Activated CD8-positive, alpha-beta memory T cell treated with anti-CD3 and anti-CD28 coated beads, Interleukin-2, amount 50 U/mL, for 1 hour (primary cell): Measurements from ENCODE around the gene IMPDH1.

Source experiments
- DNase-seq: peaks from one replicate; pipeline ENCODE4 v3.0.0-alpha.2; 2020; ENCODE audit errors: extremely low read depth

The IMPDH1 gene

DNA sequence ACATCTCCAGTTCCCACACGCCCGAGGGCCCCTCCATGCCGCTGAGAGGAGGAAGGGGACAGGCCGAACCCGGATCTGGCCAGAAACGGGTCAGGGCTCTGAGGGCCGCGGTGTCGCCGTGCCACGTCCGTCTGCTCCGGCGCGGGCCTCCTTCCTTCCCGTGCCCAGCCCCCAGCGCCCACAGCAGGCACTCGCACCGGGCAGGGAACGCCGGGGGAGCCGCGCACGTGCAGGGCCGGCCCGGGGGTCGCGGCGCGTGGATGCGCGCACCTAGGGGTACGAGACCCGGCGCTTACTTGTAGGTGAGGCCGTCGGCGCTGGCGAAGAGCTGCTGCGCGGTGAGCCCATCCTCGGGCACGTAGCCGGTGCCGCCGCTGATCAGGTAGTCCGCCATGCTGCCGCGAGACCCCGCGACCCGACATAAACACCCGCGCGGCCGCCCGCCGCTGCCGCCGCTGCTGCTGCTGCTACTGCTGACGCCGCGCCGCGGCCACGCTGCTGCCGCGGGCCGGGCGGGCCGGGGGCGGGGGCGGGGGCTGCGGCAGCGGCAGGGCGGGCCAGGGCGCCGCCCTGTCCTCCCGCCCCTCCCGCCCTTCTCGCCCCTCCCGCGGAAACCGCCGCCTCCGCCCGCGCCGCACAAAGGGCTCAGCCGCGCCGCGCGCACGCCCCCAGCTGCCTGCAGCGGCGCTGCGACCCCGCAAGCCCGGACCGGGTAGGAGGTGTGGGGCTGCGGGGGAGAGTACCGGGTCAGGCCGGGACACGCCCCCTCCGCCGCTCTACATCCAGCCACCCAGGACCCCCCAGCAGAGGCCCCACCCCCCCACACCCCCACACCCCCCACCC, 4.1 kb downstream of the IMPDH1 start:
- no peak for DNase-seq

DNA sequence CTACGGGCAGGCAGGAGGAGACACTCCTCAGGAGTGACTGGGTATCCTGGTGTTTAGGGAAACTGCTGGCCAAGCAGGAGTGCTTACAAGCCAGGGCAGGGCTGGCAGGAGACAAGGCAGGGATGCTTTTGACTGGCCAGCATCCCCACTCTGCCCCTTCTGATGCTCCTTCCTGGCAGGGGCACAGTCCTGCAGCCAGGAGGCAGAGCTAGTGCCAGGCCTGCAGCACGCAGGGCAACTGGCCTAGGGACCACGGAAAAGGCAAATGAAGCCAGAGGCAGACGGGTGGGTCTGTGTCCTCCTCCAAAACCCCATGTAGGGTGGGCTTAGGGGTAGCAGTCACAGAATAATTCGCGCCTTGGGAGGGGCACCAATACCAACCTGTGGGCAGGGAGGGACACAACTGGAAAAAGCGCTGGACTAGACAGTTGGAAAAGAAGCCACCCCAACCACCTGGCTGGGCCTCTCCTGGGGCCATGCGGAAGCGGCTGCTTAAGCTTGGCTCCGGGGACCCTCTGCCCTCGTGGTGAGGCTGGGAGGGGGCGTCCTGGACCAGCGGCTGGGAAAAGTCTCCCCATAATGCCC, 4.8 kb downstream of the IMPDH1 start:
- DNase-seq = no peak

DNA sequence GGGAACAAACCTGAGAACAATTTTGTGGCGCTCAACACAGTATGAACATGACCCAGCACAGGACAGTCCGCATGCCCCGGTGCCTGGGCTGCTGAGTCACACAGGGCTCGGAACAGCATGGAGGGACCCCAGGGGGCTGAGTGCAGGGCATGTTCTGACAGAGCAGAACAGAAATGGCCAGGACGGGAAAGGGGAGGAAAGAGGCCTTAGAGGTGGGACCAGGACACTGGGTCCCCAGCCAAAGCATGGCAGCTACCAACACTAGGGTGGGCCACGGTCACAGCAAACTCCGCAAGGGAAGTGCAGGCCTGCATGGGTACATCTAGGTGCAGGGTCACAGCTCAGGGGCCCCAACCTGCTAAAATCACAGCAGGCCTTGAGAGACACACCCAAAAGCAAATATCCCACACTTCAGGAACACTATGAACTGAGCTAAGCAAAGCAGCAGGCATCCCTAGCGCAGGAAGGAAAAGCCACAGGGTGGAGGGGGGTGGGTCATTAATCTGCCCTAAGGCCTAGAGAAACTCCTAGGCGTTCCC, 5.6 kb downstream of the IMPDH1 start:
- DNase-seq = no peak

DNA sequence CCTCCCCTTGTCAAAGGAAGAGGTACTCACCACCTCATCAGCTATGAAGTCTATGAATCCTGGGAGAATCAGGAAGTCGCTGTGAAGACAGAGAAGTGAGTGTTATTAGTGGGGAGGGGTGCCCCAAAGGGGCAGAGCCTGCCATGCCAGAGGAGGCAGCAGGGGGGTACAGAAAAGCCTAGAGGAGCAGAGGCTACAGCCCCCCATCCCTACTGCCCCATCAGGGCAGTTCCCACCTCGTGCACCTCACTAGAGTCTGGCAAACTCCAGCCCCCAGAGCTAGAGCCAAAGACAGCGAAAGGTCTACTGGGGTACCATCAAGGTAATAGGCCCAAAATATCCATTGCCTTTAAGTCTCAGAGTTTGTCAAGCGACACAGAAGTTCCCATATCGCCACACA, 6.1 kb downstream of the IMPDH1 start:
- no peak for DNase-seq

DNA sequence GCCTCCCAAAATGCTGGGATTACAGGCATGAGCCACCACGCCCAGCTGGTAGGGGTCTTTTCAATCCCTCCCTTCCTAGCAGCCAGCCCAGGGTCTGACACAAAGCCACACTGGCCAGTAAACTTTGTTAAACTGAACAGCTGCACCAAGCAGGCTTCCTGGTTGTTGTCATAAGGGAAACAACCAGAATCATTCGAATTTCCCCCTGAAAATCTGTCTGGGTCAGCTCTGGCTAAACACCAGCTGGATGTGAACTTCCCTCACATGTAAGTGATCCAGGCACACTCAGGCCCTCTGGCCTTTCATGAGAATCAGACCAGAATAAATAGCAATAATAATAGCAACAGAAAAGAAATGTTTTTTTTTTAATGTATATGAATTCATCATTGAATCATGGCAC, 7.4 kb downstream of the IMPDH1 start:
- no peak for DNase-seq

DNA sequence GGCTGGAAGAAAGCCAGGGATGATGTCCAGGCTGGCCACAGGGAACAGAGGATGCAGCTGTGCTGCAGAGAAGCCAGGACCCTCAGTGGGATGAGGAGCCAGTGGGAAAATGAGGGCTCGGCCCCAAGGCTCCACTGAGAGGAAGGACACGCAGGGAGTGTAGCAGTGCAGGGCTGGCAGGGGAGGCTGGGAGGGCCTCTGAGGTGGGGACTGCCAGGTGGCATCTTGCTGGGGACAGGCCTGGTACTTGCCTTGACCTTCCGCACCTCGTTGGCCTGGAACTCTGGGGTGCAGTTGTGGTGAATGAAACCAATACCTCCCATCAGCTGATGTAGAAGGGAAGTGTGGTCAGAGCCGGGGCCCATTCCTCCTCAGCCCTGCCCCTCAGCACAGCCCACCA, 9.2 kb downstream of the IMPDH1 start:
- DNase-seq = no peak

DNA sequence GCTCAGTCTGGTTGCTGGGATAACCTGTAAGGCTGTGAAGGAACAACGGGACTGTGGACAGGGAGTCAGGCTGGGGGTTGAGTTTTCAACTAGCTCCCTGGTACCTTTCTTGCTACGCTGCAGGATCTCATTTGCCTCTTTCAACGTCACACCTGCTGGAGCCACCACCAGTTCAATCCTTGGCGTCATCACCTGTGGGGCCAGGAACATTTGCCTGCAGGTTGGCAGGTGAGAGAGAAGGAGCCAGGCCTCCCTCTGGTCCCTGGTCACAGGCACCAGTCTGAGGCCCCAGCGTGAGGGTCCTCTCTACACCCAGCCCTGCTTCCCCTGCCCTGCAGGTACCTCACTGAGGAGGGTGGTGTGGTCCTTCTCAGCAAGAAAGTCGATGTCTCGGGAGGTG, 9.8 kb downstream of the IMPDH1 start:
- no peak for DNase-seq

DNA sequence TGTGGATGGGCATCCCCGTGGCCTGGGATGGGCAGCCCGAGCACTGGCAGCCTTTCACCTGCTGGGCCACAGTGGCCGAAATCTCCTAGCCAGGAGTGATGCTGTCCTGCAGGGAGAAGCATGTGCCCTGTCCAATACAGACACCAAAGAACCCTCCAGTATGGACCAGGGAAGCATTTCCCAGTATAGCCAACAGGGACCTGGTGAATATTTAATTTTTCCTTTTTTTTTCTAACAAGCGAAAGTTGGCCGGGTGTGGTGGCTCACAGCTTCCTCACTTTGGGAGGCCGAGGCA, 11.0 kb downstream of the IMPDH1 start:
- no peak for DNase-seq

DNA sequence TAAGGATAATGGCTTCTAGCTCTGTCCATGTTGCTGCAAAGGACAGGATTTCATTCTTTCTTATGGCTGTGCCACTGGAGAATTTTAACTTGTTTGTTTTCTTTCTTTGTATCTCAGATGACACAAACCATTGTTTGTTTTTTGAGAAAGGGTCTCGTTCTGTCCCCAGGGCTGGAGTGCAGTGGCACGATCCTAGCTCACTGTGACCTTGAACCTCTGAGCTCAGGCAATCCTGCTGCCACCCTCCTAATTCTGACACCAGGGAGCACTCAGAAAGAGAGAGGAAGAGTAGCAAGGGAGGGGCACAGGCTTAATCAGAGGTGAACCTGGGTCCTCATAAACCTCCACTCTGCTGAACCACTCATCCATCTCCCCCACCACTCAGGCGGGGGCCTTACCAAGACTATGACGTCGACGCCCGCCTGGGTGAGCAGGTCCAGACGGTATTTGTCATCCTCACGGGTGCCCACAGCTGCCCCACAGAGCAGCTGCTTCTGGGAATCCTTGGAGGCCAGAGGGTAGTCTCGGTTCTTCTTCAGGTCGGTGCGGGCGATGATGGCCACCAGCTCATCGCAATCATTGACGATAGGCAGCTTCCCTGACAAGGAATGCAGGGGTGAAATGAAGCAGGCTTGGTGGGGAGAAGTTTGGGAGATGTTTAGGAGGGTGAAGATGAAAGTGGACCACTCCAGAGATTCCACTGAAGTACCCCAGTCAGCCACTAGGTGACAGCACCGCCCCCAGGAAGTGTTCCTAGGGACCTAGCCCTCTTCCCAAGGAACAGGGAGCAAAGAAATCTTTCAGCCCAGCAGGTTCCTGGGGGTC, 11.6 kb downstream of the IMPDH1 start:
- no peak for DNase-seq

DNA sequence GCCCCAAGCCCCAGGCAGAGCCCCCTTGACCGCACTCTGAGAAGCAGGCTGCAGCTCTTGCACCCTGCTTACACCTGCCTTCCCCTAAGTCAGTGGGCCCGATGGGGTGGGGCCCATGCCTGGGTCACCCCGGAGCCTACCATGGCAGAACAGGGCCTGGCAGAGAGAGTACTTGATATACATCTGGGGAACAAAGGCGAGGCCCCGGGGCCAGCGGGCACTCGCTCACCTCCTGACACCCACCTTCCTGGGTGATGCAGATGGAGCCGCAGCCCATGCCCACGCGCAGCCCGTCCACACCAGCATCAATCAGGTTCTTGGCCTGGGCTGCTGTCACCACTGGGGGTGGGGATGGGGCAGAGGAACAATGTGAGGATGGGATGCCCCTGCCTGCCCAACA, 13.4 kb downstream of the IMPDH1 start:
- DNase-seq = no peak

DNA sequence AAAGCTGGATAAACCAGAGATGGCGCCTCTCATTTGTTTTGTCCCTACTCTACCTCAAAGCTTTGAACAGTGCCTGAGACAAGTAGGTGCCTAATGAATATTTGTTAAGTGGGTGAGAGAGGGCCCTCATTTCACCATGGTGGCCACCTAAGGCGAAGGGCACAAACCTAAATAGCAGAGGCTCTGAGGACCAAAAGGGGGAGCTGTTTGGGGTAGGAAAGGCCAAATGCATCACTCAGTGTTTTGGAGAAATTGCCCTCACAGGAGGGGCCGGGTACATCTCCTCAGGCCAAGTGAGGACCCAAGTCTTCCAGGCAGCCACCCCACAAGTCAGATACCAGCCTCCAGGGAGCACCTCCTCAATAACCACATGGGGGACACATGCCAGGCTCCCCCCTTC, 14.0 kb downstream of the IMPDH1 start:
- DNase-seq = no peak

DNA sequence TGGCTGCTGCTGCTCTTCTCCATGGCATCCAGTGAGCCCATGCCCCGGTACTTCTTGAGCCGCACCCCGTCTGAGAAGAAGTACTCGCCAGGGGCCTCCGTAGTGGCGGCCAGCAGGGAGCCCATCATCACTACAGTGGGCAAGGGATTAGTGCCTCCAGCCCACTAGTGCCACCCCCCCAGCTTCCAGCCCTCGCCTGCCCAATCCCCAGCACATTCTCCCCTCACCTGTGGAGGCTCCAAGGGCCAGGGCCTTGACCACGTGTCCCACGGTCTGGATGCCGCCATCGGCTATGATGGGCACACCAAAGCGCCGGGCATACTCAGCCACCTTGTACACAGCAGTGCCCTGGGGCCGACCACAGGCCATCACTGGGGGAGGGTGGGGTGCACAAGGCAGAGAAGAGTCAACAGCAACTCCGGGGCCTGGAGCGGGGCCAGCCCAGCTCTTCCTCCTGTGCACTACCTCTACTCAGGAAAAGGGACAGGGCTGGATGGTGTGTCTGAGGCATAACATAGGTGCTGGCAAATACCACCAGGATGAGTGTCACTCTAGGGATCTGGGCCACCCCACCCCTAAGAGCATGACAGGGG, 14.8 kb downstream of the IMPDH1 start:
- DNase-seq = no peak

DNA sequence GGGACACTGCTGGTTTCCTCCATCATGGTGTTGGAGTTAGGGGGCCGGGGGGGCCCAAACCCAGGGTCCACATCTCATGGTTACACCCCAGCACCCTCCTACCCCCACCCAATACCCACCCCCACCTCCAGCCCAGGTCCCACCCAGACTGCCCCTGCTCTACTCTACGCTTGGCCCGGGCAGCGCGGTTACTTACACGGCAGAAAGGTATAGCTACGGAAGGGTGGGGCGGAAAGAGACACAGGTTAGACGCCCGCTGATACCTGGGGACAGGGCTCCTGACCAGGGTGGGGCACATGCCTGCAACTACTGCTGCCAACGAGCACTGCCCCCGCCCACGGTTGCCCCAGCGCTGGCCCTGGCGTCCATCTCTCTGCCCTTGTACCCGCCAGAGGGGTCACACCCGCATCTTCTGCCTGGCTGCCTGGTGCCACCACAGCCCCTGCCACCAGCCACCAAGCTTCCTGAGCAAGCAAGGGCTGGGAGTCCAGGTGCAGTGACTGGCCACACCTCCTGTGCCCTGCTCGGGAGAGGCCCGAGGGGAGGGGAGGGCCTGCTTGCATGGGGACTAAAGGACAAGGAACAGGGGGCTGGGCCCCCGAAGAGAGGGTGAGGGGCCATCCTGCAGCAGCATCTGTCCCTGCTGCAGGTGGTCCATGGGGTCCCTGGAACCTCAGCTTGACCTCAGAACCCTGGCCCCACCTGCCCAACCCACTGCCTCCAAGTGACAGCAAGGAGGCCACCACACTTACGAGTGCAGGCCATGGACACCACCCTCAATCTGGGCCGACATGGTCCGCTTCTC, 16.1 kb downstream of the IMPDH1 start:
- DNase-seq = no peak

DNA sequence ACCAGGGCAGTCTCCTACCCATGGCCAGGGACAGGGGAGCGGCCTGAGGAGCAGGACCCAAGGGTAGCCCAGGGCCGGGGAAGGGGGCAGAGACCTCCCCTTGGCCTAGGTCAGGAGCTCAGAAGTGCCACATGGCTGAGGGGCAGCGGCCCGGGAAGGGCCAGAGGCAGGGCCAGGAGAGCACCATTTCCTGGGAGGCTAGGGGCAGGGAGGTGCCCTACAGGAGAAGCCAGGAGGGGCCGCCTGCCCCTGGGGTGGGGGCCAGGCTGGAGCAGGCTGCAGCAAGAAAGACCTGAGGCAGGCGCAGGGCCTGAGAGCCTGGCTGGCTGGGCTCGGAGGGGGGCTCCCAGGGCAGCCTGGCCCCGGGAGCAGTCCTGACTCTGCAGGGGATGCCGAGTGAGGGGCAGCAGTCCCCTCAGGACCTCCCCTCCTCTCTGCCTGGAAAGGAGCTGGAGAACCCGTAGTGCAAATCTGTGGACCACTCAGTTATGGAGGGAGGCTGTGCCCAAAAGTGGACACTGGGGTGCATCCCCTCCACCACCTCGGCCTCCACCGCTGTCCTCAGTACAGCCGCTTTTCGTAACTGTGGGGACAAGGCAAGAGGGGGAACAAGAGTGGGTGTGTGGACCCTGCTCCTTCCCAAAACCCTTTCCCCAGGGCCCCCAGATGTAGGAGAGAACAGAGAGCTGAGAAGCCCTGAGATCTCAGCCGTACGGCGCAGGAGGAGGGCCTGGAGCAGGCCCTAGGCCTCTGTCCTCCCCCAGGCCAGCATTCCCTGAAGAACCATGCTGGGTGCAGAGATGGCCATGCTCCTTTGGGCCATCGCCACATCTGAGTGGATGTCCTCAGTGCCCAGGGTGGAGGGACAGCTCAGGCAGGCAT, 17.1 kb downstream of the IMPDH1 start:
- no peak for DNase-seq

DNA sequence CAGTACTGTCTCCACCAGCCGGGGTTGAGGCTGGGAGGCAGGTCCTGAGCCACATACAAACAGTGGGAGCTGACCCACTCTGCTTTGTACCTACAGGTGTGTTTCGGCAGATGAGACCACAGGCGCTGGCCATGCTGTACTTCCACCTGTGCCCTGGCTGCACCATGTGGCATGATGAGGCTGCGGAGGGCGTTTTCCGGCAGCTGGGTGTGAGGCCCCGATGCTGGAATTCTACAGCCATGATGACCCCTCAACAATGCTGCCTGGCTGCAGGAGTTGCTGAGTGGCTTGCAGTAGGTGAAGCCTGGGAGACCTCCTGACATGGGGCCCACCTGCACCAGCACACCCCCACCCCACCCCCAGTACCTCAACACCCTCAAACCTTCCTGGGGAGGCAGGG, 18.0 kb downstream of the IMPDH1 start:
- no peak for DNase-seq

DNA sequence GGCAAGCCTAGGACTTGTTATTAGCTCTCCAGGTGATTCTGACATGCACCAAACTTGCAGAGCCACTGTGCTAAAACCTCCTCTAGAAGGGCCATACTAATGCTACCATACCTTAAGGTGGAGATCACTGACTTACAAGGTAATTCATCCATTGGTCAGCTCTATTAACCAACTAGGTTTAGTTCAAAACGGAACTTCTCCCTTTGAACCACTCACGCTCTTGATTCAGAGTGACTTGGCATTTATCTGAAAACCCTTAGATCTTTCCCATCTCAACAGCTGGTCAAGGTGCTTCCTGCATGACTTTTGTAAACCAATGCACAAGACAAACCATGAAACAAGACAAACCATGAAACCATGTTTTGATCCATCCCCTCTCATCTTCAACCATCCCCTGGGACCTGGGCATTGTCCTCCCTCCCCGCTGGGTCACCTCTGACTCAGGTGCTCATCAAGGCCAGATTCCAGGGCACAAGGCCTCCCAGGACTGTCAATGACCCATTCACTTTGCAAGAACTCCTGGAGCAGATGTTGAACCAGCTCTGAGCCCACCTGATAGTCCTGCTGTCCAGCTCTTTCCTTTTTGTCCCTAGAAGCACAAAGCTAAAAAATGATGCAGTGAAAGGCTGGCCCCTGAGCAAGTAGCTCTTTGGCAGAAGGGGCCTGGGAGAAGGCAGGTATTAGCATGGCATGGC, 18.8 kb downstream of the IMPDH1 start:
- no peak for DNase-seq

DNA sequence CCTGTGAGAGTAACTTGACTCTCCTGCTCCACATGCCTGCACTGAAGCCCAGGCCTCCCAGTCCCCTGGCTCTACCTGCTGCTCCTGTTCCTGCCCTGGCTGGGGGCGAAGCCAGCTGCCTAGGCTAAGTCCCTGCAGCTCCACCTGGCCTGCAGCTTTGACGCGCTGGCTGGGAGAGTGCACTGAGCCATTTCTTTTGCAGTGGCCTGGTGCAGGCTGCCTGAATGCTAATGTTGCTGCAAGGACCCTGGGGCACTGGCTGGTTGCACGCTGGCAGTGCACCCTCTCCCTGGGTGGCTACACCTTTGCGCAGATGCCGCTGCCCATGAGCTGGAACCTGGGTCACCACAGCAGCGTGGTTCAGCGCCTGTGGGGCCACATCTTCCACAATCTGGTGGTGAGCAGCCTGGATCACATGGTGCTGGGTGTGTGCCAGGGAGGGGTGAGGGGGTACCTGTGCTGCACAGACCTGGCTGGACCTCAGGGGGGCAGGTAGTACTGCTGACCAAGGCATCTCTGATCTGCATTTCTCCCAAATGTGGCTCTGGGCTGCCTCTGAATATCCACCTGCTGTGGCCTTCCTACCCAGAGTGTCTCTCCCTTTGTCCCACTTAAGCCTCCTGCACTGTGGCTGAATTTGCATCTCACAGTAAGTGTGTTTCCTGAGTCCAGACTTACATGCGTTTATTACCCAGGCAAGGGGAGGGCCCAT, 20.0 kb downstream of the IMPDH1 start:
- no peak for DNase-seq

DNA sequence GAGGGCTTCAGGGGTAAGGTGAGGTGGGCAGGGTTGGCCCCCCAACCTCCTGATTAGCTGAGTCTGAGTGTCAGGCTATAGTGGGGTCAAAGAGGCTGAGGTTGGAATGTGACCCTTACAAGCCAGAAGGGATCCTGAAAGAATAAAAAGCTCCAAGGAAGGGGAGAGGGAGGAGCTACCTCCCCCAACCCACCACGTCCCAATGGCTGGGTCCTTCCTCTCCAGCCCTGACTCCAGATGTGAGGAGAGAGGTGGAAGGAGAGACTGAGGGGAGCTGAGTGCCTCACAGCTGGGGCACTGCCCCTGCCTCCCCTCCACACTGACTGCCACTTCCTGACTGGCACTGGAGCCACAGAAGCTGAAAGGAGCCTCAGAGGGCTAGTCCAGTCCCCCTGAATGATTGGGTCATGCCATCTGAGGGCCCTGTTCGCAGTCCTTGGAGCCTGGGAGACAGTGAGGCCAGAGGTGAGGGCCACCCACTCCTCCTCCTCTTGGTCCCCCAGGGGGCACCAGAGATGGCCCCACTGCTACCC, 20.6 kb downstream of the IMPDH1 start:
- no peak for DNase-seq

DNA sequence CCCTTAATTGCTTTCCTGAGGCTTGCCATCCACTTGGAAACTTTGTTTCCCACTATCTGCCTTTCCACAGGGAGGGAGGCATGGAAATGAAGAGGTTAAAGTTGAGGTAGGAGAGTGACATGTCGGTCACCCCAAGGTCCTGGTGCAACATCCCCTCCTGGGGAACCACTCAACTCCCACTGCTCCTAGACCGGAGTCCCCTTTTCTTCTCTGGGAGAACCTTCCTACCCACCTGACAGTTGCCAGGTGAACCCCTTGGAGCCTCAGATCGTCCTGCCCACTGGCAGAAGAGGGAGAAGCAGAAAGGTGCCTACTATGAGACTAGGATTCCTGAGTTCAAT, 21.7 kb downstream of the IMPDH1 start:
- DNase-seq = no peak
